ENCODE data around the gene MED6.

DNA sequence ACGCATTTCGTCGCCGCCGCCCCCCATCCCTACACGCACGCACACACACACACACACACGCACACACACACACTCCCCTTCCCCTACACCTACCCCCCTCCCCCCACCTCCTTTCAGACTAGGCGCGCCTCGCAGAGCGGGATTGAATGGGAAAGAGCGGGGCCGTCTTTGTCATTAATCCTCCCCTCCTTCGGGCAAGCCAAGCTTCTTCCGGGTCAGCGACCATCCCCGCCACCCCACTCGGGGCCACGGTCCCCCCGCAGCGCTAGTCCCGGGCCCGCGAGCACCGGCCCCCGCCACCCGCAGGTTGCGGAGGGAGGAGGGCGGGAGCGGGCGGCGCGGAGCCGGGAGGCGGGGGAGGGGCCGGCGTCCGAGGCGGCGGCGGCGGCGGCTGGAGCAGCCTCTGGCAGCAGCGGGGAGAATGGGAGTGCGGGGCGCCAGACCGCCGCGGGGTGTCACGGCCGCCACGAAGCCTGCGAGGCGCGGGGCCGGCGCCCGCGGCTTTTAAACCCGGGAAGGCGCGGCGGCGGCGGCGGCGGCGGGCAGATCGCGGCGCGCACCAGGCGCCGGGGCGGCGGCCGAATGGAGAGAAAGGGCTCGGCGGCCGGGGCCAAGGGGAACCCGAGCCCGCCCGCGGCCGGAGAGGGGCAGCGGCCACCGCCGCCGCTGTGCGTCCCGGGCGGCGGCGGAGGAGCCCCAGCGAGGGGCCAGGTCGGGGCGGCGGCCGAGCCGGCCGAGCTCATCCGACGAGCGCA is 41.3 kb upstream of the MED6 start, which contains the start of gene TTC9:
- TF ChIP-seq, protein P1, sequence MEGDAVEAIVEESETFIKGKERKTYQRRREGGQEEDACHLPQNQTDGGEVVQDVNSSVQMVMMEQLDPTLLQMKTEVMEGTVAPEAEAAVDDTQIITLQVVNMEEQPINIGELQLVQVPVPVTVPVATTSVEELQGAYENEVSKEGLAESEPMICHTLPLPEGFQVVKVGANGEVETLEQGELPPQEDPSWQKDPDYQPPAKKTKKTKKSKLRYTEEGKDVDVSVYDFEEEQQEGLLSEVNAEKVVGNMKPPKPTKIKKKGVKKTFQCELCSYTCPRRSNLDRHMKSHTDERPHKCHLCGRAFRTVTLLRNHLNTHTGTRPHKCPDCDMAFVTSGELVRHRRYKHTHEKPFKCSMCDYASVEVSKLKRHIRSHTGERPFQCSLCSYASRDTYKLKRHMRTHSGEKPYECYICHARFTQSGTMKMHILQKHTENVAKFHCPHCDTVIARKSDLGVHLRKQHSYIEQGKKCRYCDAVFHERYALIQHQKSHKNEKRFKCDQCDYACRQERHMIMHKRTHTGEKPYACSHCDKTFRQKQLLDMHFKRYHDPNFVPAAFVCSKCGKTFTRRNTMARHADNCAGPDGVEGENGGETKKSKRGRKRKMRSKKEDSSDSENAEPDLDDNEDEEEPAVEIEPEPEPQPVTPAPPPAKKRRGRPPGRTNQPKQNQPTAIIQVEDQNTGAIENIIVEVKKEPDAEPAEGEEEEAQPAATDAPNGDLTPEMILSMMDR (optimal IDR thresholded peaks at IDR 0.05 in 1 of 3, IDR thresholded peaks at IDR 0.05 in 1 of 3, conservative IDR thresholded peaks at IDR 0.05 in 1 of 3; ENCODE audit: extremely low read depth in 1 of 3, insufficient read depth in 2 of 3, low read length in 3 of 3), result no peak
- TF ChIP-seq EZH2 (IDR thresholded peaks at IDR 0.05; ENCODE audit: low read length), result no peak
